HS-5 (cell line): ENCODE data around the gene DXO.

Experiments used
- DNase-seq: peaks from one replicate; pipeline ENCODE4 v3.0.0-alpha.2; 2012; ENCODE audit warnings: low read depth

Gene DXO

DNA sequence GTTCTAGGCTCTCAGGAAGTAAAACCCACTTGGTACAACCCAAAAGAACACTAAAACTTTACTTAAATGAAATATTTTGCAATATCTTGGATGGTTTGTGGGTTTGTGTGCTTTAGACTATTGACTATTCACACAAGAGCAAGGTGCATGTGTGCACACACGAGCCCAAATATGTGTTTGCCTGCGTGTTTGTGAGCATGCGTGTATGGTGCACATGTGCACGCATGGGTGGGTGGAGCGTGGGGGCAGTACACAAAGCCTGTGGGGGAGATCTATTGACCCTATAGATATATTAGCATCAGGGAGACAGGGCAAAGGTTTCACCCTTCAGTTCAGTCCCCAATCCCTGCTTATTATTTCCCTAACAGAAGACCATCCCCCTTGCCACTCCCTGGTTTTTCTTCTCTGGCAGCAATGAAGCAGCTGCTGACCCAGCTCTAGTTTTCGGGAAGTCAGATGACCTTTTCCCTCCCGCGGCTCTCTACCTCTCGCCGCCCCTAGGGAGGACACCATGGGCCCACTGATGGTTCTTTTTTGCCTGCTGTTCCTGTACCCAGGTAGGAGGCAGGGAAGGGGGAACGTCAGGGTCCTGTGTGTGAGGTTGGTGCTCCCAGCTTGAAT is 44.6 kb downstream of the DXO start, which contains the start of gene C2:
Gene C2 (plus strand): TSS at position 476 of the 621 bp plus-strand sequence. CDS start 36 bp downstream, at position 512.
- DNase-seq = no peak

- DNase-seq = no peak
These were observed 49.0 kb downstream of the DXO start for GRCh38 chr6:31922942-31923341.

DNA sequence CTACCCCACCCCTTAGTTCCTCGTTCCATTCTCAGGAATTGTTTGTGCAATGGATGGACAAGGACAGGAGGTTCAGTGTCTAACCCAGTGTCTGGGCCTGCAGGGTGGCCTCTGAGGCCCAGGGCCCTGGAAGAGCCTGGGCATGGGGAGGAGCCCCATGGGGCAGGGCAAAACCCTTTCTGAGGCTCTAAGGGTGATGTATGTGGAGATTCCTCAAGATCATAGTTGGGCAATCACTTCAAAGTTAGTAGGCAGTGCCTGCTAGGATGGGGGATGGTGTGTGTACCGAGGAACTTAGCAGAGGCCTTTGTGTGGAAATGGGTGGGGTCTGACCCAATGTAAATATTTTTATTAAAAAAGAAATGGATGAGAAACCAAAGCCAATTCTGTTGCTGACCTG is 51.1 kb downstream of the DXO start:
- DNase-seq = no peak
